Common myeloid progenitor, CD34-positive (primary cell): ENCODE data around the gene MTMR3. TPM values are rescaled to one million over a fixed set of nuclear protein-coding genes. Genes with fewer than 3 reads are reported as not detected.
"Not testable (repeated sequence)": the region's sequence is repeated elsewhere in the genome, so short reads cannot be mapped to it uniquely, and the experiment has no call there.

Experiments used
- CTCF ChIA-PET: fragments of 350-600 bp; sonication (Branson Sonifier 250); formaldehyde crosslinking; loops from one replicate; lab custom pipeline; 2021; ENCODE audit warnings: antibody characterized with exemption; lab: Charles Lee
- POLR2A ChIA-PET: fragments of 350-600 bp; sonication (Branson Sonifier 250); formaldehyde crosslinking; loops from one replicate; lab custom pipeline; 2021; ENCODE audit warnings: antibody characterized with exemption; lab: Charles Lee
- DNase-seq, 3 donors: peaks; one replicate each; pipeline versions ENCODE4 v3.0.0 to v3.0.0-alpha.2; 2013
- H3K27ac ChIP-seq, 2 experiments: 1 replicate in 1 of 2; 2 replicates in 1 of 2; pipeline ENCODE4 v1.7.0; 2013; ENCODE audit warnings: inconsistent platforms in 2 of 2, low read length in 2 of 2, mild to moderate bottlenecking in 2 of 2, low read depth in 1 of 2, moderate library complexity in 1 of 2; ENCODE audit not compliant: severe bottlenecking in 2 of 2, insufficient read depth in 1 of 2, poor library complexity in 1 of 2
- H3K27me3 ChIP-seq, 5 experiments: replicated peaks in 2 of 5; 1 replicate in 3 of 5; 2 replicates in 2 of 5; pipeline versions ENCODE4 v1.6.1 to v1.7.0; 2013; ENCODE audit warnings: low read length in 4 of 5, mild to moderate bottlenecking in 2 of 5, moderate library complexity in 2 of 5, inconsistent platforms in 1 of 5; ENCODE audit not compliant: insufficient read depth in 5 of 5, control insufficient read depth in 4 of 5
- H3K36me3 ChIP-seq, 4 experiments: 1 replicate in 2 of 4; 2 replicates in 2 of 4; pipeline versions ENCODE4 v1.6.1 to v1.7.0; 2013; ENCODE audit warnings: low read length in 3 of 4, control low read depth in 1 of 4, mild to moderate bottlenecking in 1 of 4; ENCODE audit not compliant: control insufficient read depth in 4 of 4, insufficient read depth in 4 of 4
- H3K4me1 ChIP-seq, 4 experiments: 1 replicate in 3 of 4; 2 replicates in 1 of 4; pipeline versions ENCODE4 v1.6.1 to v1.7.1; 2013; ENCODE audit warnings: low read length in 3 of 4, mild to moderate bottlenecking in 3 of 4, control low read depth in 1 of 4, inconsistent platforms in 1 of 4, moderate library complexity in 1 of 4; ENCODE audit not compliant: control insufficient read depth in 4 of 4, insufficient read depth in 4 of 4; ENCODE audit errors: control extremely low read depth in 1 of 4
- H3K4me3 ChIP-seq, 7 experiments: 1 replicate in 4 of 7; 2 replicates in 3 of 7; pipeline versions ENCODE4 v1.5.1 to v1.7.0; 2013; ENCODE audit warnings: mild to moderate bottlenecking in 7 of 7, low read length in 6 of 7, moderate library complexity in 6 of 7, inconsistent platforms in 2 of 7, low read depth in 2 of 7, control low read depth in 1 of 7; ENCODE audit not compliant: insufficient read depth in 4 of 7, control insufficient read depth in 1 of 7; ENCODE audit errors: extremely low read depth in 1 of 7
- H3K9me3 ChIP-seq, 5 experiments: 1 replicate in 4 of 5; 2 replicates in 1 of 5; pipeline versions ENCODE4 v1.6.1 to v1.7.1; 2013; ENCODE audit warnings: low read length in 4 of 5, mild to moderate bottlenecking in 2 of 5, inconsistent platforms in 1 of 5, low read depth in 1 of 5, moderate library complexity in 1 of 5; ENCODE audit not compliant: control insufficient read depth in 4 of 5, insufficient read depth in 2 of 5; ENCODE audit errors: control extremely low read depth in 1 of 5
- WGBS: methylation state at CpG from one replicate; pipeline ENCODE4 v1.1.5; 2013; ENCODE audit not compliant: insufficient coverage; 5-methylcytosine and 5-hydroxymethylcytosine counted together
- polyA plus RNA-seq: library from polyadenylated mRNA; unstranded; fragments of 120-200 nt; gene quantifications from one replicate; pipeline ENCODE4 v1.2.1, GENCODE V29; 2013

The MTMR3 gene
- 29.4 TPM for polyA plus RNA-seq

DNA sequence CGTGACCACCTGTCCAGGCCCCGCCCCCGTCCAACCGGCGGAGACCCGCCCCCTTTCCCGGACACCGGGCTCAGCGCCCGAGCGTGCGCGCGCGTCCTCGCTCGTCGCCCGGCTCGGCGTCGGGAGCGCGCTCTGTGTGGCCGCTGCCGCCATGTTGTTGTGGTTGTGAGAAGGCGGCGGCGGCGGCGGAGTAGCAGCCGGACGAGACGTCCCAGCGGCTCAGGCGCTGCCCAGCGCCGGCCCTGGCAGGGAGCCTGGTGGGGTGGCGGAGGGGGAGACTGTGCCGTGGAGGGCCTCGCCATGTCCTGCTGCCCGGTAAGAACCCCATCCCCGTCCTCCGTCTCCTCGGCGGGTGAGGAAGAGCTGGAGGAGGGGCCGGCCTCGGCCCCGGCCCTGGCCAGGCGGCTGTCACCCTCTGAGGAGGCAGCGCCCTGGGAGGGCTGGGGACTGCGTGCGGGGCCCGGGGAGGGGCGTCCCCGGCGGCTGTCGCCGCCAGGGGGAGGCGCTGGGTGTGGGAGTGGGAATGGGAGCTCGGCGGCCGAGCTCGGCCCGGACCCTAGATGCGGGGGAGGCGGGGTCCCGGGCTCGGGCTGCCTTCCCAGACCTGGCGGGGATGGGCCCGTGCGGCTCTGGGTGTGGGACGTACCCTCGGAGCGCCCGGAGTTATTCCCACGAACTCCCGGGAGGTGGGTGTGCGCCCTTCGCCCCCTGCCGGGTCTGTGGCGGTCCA, at the start of gene MTMR3:
Gene MTMR3, plus strand, starts transcription at position 130 of the 730 bp plus-strand sequence. CDS start 87,886 bp downstream, outside the sequence.
- Histone ChIP-seq H3K9me3 (no peaks in the 10 kb centered on the region), H3K27me3 (no peaks in the 10 kb centered on the region), H3K36me3 (no peaks in the 10 kb centered on the region), H3K4me3 (peak within 1 kb of the TSS; percentile 71 to 96 (median 86)), H3K27ac (peak within 1 kb of the TSS; percentile 88 to 95), H3K4me1 (peaks cover 0 to 16% (median 15%) of the 10 kb centered on the region in 4 experiments)
- 0% methylated on average over 44 of the region's 82 CpGs for WGBS
- POLR2A ChIA-PET, result no interaction called here
- CTCF ChIA-PET, result interaction anchor here (0.9 to 1.9 kb wide), 3 partner anchors 11 to 119 kb away, joined by 3 to 4 read pairs (median 3); no protein-coding TSS in a partner anchor
- DNase-seq, result peak; percentile 88 to 94 (median 92)

DNA sequence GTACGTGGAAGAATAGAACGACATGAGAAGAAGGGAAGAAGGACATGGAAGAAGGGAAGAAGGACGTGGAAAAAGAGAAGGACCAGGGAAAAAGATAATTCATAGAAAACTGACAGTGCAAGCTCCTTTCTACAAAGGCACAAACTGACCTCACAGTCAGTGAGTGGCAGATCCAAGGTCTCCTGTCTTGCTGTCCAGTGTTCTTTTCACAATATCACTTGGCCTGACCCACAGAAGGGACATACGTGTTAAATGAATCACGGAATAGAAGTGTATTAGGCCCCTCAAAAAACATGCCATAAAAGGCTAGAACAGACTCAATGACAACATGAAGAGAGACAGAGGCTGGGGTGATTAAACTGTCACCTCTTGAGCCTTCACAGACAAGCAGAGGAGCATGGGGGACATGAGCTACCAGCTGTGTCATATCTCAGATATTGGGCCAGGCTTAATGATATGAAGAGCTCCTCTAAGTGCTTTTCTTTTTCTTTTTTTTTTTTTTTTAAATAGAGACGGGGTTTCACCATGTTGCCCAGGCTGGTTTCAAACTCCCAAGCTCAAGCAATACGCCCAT, 49.5 kb upstream of the MTMR3 start:
- no peak for DNase-seq
- Histone ChIP-seq H3K27me3 (no peaks in the 10 kb centered on the region), H3K9me3 (no peaks in the 10 kb centered on the region), H3K4me3 (no peak overlapping the region), H3K27ac (no peak overlapping the region), H3K4me1 (peaks cover 3 to 16% (median 7%) of the 10 kb centered on the region in 4 experiments), H3K36me3 (peaks cover 15 to 49% (median 33%) of the 10 kb centered on the region in 4 experiments)
- 100% methylated on average over 1 of the region's 7 CpGs for WGBS
- ChIA-PET POLR2A (no interaction called here), CTCF (interaction anchor here (0.6 kb wide), 1 partner anchor 52 kb away, joined by 3 read pairs; no protein-coding TSS in a partner anchor)

DNA sequence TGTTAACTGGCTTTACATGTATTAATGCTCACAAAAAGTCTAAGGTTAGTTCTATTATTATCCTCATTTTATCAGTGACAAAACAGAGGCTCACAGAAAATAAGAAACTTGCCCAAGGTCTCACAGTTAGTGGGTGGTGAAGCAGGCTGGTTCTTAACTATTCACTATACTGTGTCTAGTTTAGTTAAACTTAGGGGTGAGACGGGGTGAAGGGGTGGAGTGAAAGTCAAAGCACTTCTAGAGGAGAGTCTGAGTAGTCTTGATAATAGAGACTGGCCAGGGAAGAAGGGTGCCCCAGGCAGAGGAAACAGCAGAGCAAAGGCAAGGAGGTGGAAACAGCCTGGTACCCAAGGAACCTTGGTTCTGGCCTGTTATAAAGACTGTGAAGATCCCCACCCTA, 48.9 kb upstream of the MTMR3 start:
- H3K36me3 ChIP-seq, result peaks cover 12 to 46% (median 30%) of the 10 kb centered on the region in 4 experiments
- no peak overlapping the region for H3K27ac ChIP-seq
- no peaks in the 10 kb centered on the region for H3K9me3 ChIP-seq
- peaks cover 7 to 22% (median 11%) of the 10 kb centered on the region in 4 experiments for H3K4me1 ChIP-seq
- DNase-seq, result no peak
- ChIA-PET CTCF (no interaction called here), POLR2A (no interaction called here)
- no peaks in the 10 kb centered on the region for H3K27me3 ChIP-seq
- 91% methylated on average over 1 of the region's 1 CpG for WGBS
- no peak overlapping the region for H3K4me3 ChIP-seq

DNA sequence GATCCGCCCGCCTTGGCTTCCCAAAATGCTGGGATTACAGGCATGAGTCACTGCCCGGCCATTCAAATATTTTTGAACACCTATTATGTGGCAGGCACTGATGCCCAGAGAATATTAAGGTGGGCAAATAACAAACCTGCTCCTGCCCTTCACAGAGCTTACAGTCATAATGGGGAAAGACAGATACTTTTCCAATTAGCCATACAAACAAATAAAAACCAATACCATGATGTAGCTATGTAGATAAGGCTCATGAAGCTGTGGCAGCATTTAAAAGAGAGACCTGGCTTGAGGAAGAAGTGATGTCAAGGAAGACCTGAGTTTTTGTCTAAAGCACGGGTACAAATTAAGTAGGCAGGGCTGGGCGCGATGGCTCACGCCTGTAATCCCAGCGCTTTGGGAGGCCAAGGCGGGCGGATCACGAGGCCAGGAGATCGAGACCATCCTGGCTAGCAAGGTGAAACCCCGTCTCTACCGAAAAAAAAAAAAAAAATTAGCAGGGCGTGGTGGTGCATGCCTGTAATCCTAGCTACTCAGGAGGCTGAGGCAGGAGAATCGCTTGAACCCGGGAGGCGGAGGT, 46.1 kb upstream of the MTMR3 start:
- H3K4me1 ChIP-seq, result peaks cover 8 to 21% (median 14%) of the 10 kb centered on the region in 4 experiments
- H3K27ac ChIP-seq, H3K9me3 ChIP-seq, DNase-seq, POLR2A ChIA-PET, H3K27me3 ChIP-seq: not testable (repeated sequence)
- WGBS, result 98% methylated on average over 15 of the region's 18 CpGs
- peak overlapping the region in 3 of 7 experiments; percentile 90 to 97 (median 95) for H3K4me3 ChIP-seq
- H3K36me3 ChIP-seq, result peaks cover 4 to 25% (median 13%) of the 10 kb centered on the region in 4 experiments
- CTCF ChIA-PET, result interaction anchor here (0.6 to 1.7 kb wide), 5 partner anchors 9 to 240 kb away, joined by 3 to 8 read pairs (median 3); no protein-coding TSS in a partner anchor

DNA sequence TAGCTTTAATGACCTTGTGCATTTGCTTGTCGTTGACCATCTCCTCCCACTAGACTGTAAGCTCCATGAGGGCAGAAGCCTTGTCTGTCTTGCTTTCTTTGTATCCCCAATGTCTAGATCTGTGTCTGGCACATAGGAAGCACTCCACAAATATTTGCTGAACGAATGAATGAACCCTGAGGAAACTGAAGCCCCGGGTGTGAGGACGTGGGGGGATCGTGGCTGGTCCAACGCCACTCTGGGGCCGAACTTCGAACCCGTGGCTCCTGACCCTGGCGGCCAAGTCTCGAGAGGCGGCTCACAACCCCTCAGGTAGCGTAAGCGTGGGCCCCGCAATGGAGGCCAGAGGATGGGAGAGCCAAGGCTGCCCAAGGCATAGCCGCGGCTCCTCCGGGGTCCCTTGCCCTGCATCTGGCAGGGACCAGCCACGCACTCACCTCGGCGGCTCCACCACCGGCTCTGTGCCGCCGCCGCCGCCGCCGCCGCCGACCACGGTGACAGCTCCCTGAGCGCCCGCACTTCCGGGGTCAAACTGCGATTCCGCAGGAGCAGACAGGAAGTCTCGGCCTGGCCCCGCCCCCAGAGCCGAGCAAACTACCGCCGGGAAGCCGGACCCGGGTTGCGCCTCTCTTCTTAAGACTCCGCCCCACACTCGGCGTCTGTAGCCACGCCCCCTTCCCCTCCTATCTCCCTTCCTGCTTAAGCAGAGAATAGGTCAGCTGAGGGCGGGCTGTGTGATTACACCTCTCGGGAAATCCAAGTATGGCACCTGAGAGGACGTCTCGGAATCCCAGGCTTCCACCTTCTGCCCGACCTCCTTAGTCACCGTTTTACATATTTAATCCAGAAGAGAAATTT, 45.0 kb upstream of the MTMR3 start, which contains the start of gene ASCC2:
Gene ASCC2, minus strand, starts transcription at position 534 of the 858 bp plus-strand sequence. CDS start 5,949 bp downstream, outside the sequence.
- DNase-seq, result peak; percentile 98
- H3K9me3 ChIP-seq, result no peaks in the 10 kb centered on the region
- H3K4me3 ChIP-seq, result peak within 1 kb of the TSS; percentile 65 to 97 (median 86)
- ChIA-PET POLR2A (interaction anchor here (0.5 kb wide), 1 partner anchor 26 kb away, joined by 3 read pairs; no protein-coding TSS in a partner anchor), CTCF (interaction anchor here (0.6 to 1.7 kb wide), 7 partner anchors 8 to 979 kb away, joined by 3 to 8 read pairs (median 3); no protein-coding TSS in a partner anchor)
- peaks cover 3 to 18% (median 9%) of the 10 kb centered on the region in 4 experiments for H3K36me3 ChIP-seq
- WGBS, result under 1% methylated on average over 40 of the region's 54 CpGs
- peak within 1 kb of the TSS; percentile 66 to 88 for H3K27ac ChIP-seq
- peaks cover 8 to 21% (median 14%) of the 10 kb centered on the region in 4 experiments for H3K4me1 ChIP-seq
- H3K27me3 ChIP-seq, result no peaks in the 10 kb centered on the region

DNA sequence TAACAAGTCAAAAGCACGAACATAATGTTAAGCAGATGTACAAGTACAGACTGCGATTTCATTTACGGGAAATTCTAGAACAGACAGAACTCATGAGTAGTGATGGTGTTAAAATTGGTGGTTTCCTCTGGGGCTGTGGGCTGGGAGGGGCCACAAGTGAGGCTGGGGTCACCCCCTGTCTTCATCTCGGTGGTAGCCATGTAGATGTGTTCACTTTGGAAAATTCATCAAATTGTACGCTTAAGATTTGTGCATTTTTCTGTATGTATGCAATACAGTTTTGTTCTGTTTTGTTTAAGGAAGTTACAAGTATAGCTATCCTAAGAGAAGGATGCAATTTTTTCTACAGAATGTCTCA, 44.4 kb upstream of the MTMR3 start:
- H3K4me1 ChIP-seq, result peaks cover 8 to 21% (median 14%) of the 10 kb centered on the region in 4 experiments
- H3K4me3 ChIP-seq, result peak overlapping the region in 6 of 7 experiments; percentile 82 to 97 (median 88)
- DNase-seq, result no peak
- 0% methylated on average over 4 of the region's 5 CpGs for WGBS
- CTCF ChIA-PET, result interaction anchor here (0.9 to 1.6 kb wide), 3 partner anchors 41 to 167 kb away, joined by 3 to 5 read pairs (median 3); no protein-coding TSS in a partner anchor
- H3K9me3 ChIP-seq, result no peaks in the 10 kb centered on the region
- POLR2A ChIA-PET, result interaction anchor here (0.5 to 0.6 kb wide), 2 partner anchors 25 to 88 kb away, joined by 3 read pairs; no protein-coding TSS in a partner anchor
- H3K27ac ChIP-seq, result peak overlapping the region; percentile 58 to 88
- H3K36me3 ChIP-seq, result peaks cover 0 to 12% (median 5%) of the 10 kb centered on the region in 4 experiments
- H3K27me3 ChIP-seq, result no peaks in the 10 kb centered on the region
